Islet precursor cell (in vitro differentiated cells): ENCODE measurements around the gene MARCHF10.
"Not testable (repeated sequence)": the region's sequence is repeated elsewhere in the genome, so short reads cannot be mapped to it uniquely, and the experiment has no call there.

Experiments
- DNase-seq: peaks from one replicate; pipeline ENCODE4 v3.0.0-alpha.2; 2018

The MARCHF10 gene

DNA sequence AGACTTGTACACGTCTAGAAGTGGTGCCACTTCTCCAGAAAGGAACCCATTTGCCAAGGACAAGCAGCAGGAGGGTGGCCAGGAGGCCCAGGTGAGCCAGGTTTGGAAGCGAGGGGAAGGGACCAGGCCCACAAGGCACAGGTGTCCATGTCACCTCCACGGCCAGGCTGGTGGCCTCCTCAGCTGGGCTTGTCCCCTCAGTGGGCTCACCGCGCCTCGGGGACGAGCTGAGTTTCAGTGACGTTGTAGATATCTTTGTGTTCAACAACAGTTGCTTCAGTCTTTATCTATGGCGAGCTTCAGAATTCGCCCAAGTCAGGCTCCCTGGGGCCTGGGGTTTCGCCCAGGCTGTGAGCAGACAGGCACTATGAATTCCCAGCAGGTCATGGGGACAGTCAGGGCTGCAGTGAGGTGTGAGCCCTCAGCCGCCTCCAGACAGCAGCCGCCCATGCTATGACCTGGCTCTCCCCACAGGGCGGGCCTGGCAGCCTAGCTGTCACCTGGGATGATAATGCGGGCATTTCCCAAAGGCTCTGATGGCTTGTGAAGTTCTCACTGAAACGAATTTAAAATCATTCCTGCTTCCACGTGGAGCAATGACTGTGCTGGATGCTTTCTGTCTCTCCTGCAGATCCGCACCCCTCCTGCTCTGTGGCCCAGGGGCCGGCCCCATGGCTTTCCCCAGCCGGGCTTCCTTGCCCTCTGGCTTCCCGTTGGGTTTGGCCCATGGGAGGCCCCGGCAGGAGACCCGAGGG lies 91.1 kb downstream of the MARCHF10 start:
- DNase-seq, result peak; percentile 58

DNA sequence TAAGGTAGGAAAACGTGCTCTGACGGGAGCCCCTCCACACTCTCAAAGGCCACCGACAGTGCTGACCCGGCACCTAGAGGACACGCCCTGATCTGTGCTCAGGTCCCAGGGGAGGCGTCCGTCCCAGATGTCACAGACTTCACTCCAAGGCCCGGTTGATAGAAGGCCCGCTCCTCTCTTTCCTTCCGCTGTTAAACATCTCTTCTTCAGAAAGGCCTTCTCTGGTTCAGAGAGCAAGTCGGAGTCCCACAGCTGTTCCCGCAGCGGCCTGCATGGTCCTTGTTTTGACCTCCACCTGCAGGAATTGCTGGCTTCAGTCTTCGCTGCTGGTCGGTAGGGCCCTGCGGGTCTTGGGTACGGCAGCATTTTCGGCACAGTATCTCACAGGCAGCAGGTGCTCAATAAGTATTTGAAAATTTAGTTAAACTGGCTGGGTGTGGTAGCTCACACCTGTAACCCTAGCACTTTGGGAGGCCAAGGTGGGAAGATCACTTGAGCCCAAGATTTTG lies 92.2 kb downstream of the MARCHF10 start:
- peak; percentile 46 for DNase-seq

DNA sequence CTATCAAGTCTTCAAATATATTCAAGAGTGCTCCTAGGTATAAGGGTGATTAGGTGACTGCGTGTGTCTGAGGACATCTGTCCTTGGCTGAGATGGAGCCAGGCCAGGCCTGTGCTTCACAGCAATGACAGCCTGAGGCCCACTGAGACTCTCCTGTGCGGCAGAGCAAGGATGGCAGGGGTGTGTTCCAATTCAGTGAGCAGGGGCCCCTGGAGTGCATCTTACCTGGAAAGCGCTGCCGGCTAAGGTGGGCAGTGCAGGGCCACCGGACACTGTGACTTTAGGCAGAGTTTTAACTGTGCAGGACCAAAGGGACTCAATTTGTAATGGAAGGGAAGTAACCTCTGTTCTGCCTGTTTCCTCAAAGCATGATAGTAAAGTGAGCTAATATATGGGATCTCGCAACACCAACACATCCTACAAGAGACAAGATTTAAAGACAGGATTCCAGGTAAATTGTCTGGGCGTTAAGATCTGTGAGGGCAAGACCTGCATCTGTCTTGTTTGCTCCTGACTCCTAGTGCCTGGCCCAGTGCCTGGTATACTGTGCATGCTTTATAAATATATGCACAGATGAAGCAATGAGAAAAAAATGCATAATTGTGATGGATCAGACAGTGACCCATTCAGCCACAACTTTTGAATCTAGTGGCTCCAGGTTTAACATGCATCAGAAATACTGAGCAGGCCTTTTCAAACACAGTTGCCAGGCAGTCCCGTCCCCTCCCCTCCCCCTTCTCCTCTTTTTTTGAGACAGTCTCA lies 93.9 kb downstream of the MARCHF10 start:
- peak; percentile 56 for DNase-seq

DNA sequence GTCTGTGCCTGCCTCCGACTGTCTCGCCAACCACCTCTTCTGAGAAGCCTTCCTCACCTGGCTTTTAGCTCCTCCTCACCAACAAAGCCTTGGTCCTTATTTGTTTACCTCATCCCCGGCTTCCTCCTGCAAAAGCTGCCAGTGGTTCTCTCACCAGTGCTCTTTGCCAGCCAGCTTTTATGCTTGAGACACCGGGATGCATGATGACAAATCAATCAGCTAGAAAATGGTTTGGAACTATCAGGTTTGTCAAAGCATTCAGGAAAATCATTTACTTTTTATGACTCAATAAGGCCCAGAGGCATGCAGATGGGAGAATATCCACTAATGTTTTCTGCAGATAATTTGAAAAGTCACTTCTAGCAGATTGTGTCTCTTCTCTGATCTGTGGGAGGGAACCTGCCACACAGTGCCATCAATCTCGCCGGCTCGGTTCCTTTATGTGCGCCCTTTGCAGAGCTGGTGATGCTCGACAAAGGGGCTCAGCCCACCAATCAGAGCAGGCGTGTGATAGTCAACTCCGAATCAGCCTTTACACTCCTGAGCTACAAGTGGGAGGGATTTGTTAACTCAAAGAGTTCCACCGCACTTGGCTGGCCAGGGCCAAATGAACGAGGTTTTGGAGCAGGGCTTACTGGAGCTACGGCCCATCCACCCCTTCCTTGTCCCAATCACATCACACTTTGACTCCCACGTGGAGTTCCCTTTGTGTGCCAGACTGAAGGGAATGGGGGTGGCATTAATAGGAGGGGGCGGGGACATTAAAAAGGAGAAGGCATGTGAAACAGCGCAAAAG lies 94.8 kb downstream of the MARCHF10 start:
- peak; percentile 56 for DNase-seq

DNA sequence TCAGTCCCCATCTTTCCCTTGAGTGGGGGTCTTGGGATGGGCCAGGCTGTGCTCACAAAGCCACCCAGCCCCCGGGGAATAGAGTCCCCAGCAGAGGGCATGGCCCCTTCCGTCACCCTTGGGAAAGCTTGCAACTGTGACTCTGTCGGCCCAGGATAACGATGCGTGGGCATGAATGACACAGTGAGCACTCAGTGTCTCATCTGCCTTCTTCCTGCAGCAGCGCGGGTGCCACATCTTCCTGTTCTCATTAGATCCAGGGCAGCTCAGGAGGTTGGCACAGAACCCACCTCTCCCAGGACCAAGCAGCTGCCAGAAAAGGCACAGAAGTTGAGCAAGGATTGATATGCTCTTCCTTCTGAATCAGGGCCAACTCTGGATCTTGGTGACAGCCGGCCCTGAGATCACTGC lies 95.9 kb downstream of the MARCHF10 start:
- DNase-seq, result peak; percentile 45

DNA sequence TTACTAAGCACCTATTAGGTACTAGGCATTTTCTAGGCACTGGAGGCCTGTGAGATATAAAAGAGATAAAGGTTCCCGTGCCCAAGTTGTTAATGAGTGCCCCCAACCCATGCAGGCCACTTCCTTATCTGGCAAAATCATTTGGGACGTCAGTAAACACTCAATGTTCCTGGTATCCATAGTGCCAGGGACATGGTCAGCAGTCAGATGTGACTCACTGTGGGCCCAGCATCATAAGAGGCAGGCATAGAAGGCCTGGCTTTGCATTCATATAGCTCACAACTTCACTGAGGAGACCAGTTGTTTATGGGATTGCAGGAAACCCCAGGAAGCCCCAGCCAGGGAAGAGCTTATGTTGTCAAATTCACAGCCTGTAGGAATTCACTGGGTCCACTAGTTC lies 99.5 kb downstream of the MARCHF10 start:
- peak; percentile 55 for DNase-seq

DNA sequence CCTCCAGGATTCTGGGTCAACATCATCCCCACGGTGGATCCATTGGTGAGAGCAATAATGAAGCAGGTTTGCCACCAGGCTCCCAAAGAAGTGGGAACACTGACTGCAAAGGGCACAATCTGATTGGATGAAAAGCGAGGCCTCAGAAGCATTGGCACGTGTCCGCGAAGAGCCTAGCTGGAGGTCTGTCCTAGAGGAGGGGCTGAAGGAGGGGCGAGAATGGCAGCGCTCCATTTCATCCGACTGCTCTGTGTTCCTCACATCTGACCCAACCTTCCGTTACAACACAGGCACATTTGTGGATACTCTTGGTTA lies 100.7 kb downstream of the MARCHF10 start:
- DNase-seq, result peak; percentile 51

DNA sequence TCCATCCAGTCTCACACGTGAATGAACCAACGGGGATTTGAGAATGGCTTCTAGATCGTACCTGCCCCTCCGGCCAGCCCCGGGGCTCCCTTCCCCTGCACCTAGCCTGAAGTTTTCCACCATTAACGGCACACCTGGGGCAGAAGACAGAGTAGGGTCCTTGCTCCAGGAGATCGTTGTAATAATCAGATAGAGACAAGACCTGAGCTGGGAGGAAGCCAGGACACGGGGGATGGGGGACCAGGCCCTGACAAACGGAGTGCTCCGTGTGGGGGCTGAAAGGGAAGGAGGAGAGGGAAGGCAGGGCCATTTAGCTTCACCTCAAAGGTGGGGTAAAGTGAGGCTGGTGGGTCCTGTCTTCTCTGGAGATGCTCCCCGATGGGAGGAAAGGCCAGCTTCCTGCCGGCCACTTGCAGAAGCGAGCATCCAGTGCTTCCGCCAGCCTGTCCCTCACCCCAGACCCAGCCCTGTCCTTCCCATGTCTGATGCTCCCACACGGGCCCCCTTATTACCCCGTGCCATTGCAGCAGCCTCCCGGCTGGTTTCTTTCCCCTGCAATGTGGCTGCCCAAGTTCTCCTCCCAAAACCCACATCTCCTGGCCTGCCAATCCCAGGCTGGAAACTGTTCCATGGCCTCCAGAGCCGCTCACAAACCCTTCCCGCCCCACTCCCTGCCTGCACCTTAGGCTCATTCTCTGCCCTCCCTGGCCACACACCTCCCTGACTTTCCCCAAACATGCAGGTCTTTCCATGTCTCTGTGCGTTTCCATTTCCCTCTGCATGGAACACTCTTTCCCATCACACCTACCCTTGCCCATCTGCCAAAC lies 101.3 kb downstream of the MARCHF10 start:
- DNase-seq, result peak; percentile 47

DNA sequence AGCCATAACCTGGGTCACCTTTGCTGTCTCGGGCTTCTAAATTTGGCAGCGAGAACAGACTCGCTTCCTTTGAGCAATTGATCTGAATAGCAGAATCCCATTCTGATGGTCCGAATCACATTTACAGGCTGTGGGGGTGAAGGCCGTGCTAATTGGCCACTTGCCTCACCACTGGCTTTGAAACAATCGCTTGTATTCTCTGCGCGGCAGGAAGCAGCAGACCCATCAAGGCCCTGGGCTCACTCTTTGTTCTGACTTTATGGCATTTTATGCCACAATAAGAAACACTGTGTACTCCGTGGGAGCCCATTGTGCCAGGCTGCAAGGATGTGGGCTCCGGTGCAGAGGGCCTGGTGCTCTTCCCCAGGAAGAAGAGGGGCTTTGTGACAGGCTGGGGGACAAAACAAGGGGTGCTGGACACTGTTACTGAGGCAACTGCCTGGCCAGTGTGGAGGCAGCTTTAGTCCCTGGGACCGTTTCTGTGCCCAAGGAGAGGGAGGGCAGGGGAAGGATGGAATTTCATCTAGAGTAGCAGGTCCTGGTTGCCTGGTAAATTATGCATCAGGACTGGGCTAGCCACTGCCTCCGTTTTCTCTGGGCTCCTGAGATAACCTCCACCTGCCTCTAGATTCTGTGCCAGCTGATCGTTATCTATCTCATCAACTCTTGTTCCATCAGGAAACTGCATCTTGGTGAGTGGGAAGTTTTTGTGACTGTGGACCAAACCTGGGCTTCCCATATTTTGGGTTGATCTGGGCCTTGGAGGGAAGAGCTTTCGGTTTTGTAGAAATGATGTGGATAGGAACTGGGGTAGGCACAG lies 102.1 kb downstream of the MARCHF10 start:
- DNase-seq, result peak; percentile 85

DNA sequence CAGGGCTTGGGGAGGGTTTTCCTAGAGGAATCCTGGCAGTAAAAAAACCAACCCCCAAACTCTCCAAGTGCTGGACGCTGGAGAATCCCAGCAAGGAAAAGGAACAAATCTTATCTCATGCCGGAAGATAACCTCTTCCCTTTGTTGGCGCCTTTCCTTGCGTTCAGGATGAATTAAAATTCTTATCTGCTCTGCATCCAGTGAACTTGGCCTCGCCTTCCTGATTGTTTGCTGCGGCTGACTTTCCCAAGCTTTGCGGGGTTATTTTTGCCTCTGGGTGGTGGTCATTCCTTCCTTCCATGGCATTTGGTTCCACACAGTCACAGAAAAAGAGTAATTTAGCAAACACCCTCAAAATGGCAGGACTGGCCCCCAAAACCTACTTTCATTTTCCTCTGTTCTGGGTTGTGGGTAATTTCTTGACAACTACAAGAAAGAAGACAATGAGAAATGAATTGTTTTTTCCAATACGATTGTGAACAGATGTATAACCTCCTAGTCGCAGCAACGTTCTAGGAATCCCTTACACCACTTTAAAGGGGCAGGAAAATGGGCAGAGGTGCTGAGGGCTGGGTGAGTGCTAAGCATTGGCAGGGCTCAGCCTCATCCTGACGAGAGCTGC lies 102.8 kb downstream of the MARCHF10 start:
- no peak for DNase-seq

DNA sequence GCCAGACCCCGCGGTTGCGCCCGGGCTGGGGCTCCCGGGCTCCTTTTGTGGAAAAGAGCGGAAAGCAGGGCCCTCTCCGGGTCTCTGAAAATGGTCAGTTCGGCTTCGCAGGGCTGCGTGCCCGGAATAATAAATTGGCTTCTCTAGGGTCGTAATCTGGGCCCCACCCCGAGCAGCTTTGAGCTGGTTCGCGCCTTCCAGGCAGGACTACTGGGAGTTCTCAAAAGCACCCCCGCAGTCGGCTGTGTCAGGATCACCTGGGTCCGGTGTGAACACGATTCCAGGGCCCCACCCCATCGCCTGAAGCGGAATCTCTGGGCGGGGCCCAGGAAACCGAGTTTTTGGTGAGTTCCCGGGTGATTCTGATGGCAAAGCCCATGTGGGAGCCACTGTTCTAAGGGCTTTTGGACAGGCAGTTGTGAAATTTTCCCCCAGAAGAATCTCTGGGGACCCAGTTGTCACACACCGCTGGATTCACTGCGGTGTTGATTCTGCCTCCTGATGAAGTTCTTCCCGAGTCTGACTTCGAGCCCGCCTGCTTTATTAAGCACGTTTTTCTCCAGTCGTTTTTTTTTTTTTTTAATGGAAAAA lies 103.6 kb downstream of the MARCHF10 start:
- DNase-seq, result peak; percentile 92

DNA sequence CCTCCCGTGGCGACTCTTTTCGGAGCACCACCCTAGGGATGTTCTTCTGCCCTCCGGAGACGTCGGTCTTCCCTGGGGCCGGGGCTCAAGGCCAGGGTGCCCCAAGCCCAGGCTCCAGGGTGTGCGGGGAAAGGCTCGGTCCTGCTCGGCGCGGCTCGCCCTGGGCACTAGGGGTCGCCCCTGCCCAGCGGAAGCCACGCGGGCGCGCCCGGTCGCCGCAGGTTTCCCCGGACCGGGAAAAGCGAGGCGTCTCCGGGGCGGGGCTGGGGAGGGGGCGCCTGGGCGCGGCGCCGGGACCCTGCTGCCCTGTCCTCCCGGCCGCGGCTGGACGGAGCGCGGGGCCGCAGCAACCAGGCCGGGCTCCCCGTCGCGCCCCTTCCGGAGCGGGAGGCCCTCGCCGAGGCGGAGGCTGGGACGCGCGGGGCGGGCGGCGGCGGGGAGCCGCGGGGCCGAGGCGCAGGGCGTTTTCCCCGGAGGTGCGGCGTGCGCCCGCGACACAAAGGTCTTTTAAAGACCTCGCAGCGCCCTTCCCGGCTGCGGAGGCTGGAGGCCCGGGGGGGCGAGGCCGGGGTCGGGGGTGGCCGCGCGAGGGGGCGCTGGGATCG lies 104.2 kb downstream of the MARCHF10 start:
- DNase-seq, result peak; percentile 94

DNA sequence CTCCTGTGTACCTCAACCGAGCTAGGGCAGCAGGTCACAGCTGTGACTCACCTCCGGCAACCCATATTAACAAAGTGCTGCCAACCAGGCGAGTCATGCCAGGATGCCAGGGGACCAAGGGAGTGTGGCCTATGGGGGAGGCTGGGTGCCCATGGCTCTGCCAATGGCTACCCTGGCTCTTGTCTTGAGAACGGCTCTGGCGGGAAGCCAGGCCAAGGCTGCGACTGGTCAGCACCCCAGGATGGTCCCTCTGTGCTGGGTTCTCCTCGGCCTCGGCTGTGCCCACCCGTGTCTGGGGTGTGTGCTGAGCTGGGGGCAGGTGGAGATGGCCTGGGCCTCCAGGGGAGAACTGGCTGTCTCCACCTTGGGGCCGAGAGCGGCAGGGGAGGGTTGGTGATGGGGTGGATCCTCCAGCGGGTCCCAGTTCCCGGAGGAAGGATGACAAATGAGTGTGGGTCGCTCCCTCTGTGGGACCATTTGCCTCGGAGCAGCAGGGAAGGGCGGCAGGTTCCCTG lies 104.8 kb downstream of the MARCHF10 start:
- DNase-seq, result peak; percentile 67

DNA sequence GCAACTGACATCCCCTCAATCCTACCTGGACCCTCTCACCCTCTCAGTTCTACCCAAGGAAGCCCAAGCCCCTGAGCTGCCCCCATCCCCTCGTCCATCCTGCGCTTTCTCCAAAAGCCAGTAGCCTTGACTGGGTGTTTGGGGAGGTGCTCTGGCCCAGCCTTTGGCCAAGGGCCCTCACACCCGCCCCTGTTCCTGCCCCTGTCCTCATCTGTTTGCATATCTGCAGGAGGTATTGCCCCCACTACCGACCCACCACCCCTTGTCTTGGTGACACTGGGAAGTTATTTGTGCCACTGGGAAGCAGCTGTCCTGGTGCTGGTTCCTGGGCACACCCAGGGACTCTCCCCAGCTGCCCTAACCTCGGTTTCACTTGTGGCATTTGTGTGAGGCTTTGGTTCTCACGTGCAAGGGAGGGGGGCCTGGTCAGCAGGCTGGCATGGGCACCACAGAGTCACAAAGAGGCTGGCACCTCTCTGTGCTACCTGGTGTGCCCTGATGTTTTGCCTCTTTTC lies 105.3 kb downstream of the MARCHF10 start:
- DNase-seq, result no peak

DNA sequence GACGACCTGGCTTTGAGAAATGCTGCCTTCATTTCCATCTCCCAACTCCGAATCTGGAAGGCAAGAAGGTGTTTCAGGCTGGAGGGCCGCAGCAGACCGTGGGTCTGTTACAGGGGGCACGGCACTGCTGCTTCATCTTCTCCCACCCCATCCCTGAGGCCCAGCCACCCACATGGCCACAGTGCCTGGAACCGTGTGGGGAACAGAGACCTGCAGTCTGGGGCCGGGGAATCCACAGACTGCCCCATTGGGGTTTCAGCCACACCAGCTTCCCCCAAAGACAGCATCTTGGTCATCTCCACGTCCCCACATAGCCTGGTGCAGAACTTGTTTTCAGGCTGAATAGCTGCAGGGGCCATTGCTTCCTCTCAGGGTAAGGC lies 106.4 kb downstream of the MARCHF10 start:
- no peak for DNase-seq

DNA sequence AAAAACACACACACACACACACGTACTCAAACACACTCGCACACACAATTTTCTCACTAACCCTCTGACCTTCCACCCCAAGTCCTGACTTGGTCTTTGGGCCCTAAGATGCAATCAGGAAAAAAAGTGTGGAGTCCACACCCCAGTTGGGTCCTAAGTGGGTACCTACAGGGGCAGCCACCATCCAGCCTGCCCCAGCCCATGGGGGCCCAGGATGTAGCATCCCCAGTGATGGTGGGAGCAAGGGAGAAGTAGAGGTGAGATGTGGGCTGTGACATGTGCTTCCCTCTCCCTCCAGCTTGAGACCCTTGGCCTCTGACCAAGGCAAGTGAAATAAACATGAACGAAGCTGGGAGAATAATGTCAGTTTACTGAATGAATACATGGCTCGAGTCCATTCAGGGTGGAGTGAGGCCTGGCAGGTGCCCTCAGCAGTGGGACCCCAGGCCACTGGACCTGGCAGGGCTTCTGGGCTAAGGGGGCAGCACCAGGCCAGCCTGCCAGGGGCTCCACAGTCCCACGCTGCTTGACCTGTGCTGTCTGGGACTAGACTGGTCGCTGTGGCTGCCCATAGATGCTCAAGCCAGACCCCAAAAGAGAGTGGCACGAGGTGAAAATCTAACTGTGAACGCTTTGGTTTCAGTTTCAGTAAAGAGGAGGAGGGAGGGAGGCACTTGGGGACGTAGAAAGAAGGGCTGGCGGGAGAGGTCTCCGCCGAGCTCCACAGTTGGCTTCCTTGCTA lies 107.0 kb downstream of the MARCHF10 start:
- peak; percentile 52 for DNase-seq

DNA sequence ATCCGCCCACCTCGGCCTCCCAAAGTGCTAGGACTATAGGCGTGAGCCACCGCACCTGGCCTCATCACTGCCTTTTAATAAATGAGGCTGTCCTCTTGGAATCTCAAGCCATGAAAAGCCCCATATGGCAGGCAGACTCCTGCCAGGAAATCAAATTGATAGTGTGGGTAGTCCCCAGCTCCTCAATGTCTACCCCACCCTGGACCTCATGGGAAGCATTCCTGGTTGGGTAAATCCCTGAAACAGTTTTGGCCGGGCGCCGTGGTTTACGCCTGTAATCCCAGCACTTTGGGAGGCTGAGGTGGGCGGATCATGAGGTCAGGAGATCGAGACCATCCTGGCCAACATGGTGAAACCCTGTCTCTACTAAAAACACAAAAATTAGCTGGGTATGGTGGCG lies 109.7 kb downstream of the MARCHF10 start:
- DNase-seq, result not testable (repeated sequence)

DNA sequence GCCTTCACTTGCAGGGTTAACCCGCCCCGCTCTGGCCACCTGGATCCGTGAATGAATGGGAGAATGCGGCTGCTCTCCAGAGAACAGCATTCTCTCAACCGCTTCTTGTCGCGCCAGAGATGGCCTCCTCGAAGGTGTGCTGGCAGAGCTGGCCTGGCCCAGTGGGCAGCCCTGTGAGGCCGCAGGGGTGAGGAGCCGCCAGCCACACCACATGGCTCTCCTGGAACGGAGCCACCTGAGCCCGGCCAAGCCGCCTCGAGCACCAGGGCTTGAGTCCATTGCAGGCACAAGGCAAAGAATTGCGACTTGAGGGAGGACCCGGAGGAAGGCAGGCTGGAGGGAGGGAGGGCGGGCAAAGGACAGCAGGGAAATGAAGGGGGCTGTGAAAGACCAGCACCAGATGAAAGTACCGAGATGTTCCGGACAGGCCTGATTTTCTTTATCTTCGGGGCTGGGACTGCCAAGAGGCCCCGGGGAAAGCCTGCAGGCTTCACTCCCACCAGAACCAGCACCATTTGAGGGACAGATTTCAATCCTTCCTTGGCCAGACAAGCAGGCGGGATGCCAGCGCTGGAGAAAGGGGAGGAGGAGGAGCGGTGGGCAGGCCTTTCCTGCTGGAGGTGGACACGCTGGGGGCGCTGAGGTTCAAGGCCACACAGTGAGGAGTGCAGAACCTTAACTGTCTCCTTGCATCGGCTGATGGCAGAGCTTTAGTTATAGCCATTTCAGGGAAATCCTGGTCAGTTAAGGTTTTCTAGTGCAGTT lies 111.2 kb downstream of the MARCHF10 start:
- DNase-seq, result peak; percentile 63
